HG03439 (cell line): ENCODE measurements around the gene HAUS7.

ENCODE experiments used
- ATAC-seq: cut with Tn5 transposase; IDR thresholded peaks from one replicate; pipeline ENCODE4 v1.9.1; 2021; ENCODE audit warnings: mild to moderate bottlenecking, moderate library complexity; ENCODE audit not compliant: unreplicated experiment

HAUS7 gene

GRCh38 chrX:153441981-153442380 lies 28.4 kb downstream of the HAUS7 start:
- no peak for ATAC-seq

GRCh38 chrX:153441296-153441695 lies 29.1 kb downstream of the HAUS7 start:
- ATAC-seq: no peak

- no peak for ATAC-seq
These were observed 29.7 kb downstream of the HAUS7 start for GRCh38 chrX:153440556-153441135.

- no peak for ATAC-seq
These were observed 30.4 kb downstream of the HAUS7 start for GRCh38 chrX:153439977-153440376.

GRCh38 chrX:153438532-153438931 lies 31.8 kb downstream of the HAUS7 start:
- no peak for ATAC-seq

- ATAC-seq: no peak
These were observed 34.5 kb downstream of the HAUS7 start for GRCh38 chrX:153435845-153436244.

GRCh38 chrX:153434801-153435200 lies 35.6 kb downstream of the HAUS7 start:
- ATAC-seq: no peak

GRCh38 chrX:153433781-153434285 lies 36.5 kb downstream of the HAUS7 start:
- no peak for ATAC-seq

GRCh38 chrX:153433161-153433680 lies 37.2 kb downstream of the HAUS7 start:
- ATAC-seq: no peak

GRCh38 chrX:153430796-153431195 lies 39.6 kb downstream of the HAUS7 start:
- no peak for ATAC-seq

GRCh38 chrX:153426204-153426603 lies 44.2 kb downstream of the HAUS7 start:
- ATAC-seq: no peak

- ATAC-seq: no peak
These were observed 46.7 kb downstream of the HAUS7 start for GRCh38 chrX:153423652-153424051.

- ATAC-seq: no peak
These were observed 48.5 kb downstream of the HAUS7 start for GRCh38 chrX:153421856-153422255.

- no peak for ATAC-seq
These were observed 49.4 kb downstream of the HAUS7 start for GRCh38 chrX:153420851-153421599.

GRCh38 chrX:153417637-153418036 lies 52.7 kb downstream of the HAUS7 start:
- ATAC-seq: no peak

- ATAC-seq: no peak
These were observed 53.5 kb downstream of the HAUS7 start for GRCh38 chrX:153416781-153417450.

GRCh38 chrX:153414856-153415510 lies 55.4 kb downstream of the HAUS7 start:
- no peak for ATAC-seq

- ATAC-seq: no peak
These were observed 56.6 kb downstream of the HAUS7 start for GRCh38 chrX:153413731-153414130.

- no peak for ATAC-seq
These were observed 57.3 kb downstream of the HAUS7 start for GRCh38 chrX:153412746-153413720.

- ATAC-seq: no peak
These were observed 58.3 kb downstream of the HAUS7 start for GRCh38 chrX:153411988-153412574.
